ENCODE data around the gene AOAH. TPM values are rescaled to one million over a fixed set of nuclear protein-coding genes. Genes with fewer than 3 reads are reported as not detected.

The AOAH gene
- total and polyA plus RNA-seq, 9 of the 15 experiments (the other 6 are each of a cell fraction or from before 2014, with no cell fraction given): not detected

DNA sequence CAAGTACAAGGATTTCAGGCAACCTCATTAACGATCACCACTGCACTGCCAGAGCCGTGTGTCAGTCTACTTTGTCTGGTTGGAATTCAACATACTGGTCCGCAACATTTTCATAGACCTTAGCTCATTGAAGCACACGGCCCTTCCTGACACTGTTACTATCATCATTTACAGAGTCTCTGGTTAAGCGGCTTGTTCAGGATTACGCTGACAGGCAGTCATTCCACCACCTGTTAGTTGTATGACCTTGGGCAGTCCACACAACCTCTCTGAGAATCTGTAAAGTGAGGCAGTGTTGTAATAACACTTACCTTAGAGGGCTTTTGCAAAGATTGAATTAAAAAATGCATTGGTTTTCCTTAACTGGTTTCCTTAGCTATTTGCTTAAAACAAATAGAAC, 112.6 kb downstream of the AOAH start:
- Histone ChIP-seq H3K79me2 (ENCODE audit: control insufficient read depth, insufficient read depth, low read length) (no peaks in the 10 kb centered on the region), H3K9ac (ENCODE audit: insufficient read depth in 1 of 2, low read depth in 2 of 2, low read length in 2 of 2) (no peak overlapping the region), H3K4me1 (replicated peaks in 1 of 2; ENCODE audit: control insufficient read depth in 2 of 2, insufficient read depth in 2 of 2, low read length in 2 of 2) (no peaks in the 10 kb centered on the region), H3K4me2 (ENCODE audit: insufficient read depth, low read length) (no peak overlapping the region), H2AFZ (ENCODE audit: low read depth, low read length) (no peak overlapping the region), H4K20me1 (replicated peaks; ENCODE audit: control insufficient read depth, insufficient read depth, low read length) (no peaks in the 10 kb centered on the region), H3K4me3 (no peak overlapping the region), H3K36me3 (ENCODE audit: control insufficient read depth, insufficient read depth, low read length) (no peaks in the 10 kb centered on the region), H3K9me1 (ENCODE audit: control insufficient read depth, insufficient read depth, low read length) (no peaks in the 10 kb centered on the region), H3K9me3 (replicated peaks; ENCODE audit: control insufficient read depth, insufficient read depth, low read depth, low read length) (no peaks in the 10 kb centered on the region), H3K27me3 (ENCODE audit: control insufficient read depth in 2 of 2, insufficient read depth in 2 of 2, low read length in 2 of 2) (peaks cover 6 to 33% of the 10 kb centered on the region in 2 experiments; a peak in 4 of 5 replicates), H3K27ac (ENCODE audit: extremely low read depth, low read depth, low read length) (no peak overlapping the region)
- ATAC-seq: no peak
- in situ Hi-C loops (cut with MboI) (no loop called here), intact Hi-C loops (cut with micrococcal nuclease) (no loop called here)
- POLR2A ChIA-PET: interaction anchor here (0.6 kb wide), 1 partner anchor 504 kb away, joined by 4 read pairs; no protein-coding TSS in a partner anchor
- WGBS (ENCODE audit: insufficient coverage, low coverage, missing lambda C conversion rate): 4% methylated on average over 6 of the region's 6 CpGs
- no TSS peak for BruUV-seq (replicated peaks)
- DNase-seq (ENCODE audit: extremely low read depth in 1 of 4, low spot score in 3 of 4): no peak
- TF ChIP-seq HDGF (IDR thresholded peaks at IDR 0.05) (no peak), TRIM25 (IDR thresholded peaks at IDR 0.05; ENCODE audit: borderline replicate concordance) (no peak), PTRF (tag; IDR thresholded peaks at IDR 0.05) (no peak), BHLHE40 (IDR thresholded peaks at IDR 0.05; ENCODE audit: low read length) (no peak), MCM7 (IDR thresholded peaks at IDR 0.05) (no peak)
- TF ChIP-seq, protein P1, sequence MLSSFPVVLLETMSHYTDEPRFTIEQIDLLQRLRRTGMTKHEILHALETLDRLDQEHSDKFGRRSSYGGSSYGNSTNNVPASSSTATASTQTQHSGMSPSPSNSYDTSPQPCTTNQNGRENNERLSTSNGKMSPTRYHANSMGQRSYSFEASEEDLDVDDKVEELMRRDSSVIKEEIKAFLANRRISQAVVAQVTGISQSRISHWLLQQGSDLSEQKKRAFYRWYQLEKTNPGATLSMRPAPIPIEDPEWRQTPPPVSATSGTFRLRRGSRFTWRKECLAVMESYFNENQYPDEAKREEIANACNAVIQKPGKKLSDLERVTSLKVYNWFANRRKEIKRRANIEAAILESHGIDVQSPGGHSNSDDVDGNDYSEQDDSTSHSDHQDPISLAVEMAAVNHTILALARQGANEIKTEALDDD (IDR thresholded peaks at IDR 0.05): no peak
- TF ChIP-seq, protein P2, sequence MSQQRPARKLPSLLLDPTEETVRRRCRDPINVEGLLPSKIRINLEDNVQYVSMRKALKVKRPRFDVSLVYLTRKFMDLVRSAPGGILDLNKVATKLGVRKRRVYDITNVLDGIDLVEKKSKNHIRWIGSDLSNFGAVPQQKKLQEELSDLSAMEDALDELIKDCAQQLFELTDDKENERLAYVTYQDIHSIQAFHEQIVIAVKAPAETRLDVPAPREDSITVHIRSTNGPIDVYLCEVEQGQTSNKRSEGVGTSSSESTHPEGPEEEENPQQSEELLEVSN (IDR thresholded peaks at IDR 0.05; ENCODE audit: borderline replicate concordance in 1 of 2, extremely low read depth in 1 of 2, insufficient read depth in 1 of 2, insufficient read length in 1 of 2, low read depth in 1 of 2, low read length in 1 of 2, poor library complexity in 1 of 2, severe bottlenecking in 1 of 2): no peak
- FAIRE-seq: no peak
- CTCF ChIA-PET (ENCODE audit: low intra/inter-chr PET ratio): no interaction called here
